B cell (primary cell): ENCODE measurements around the gene NPAS3. TPM values are rescaled to one million over a fixed set of nuclear protein-coding genes. Genes with fewer than 3 reads are reported as not detected.

Experiments used
- ATAC-seq: fragments of 200-7000 bp; cut with Tn5 transposase; one replicate; pipeline ENCODE4 v1.10.0; 2021; ENCODE audit warnings: low read depth, mild to moderate bottlenecking, moderate number of reproducible peaks, moderate library complexity
- CTCF ChIA-PET: fragments of 350-600 bp; sonication (Branson Sonifier 250); formaldehyde crosslinking; loops from one replicate; lab custom pipeline; 2021; ENCODE audit warnings: antibody characterized with exemption, inconsistent platforms; lab: Charles Lee
- POLR2A ChIA-PET: fragments of 350-600 bp; sonication (Branson Sonifier 250); formaldehyde crosslinking; loops from one replicate; lab custom pipeline; 2021; ENCODE audit warnings: antibody characterized with exemption; lab: Charles Lee
- DNase-seq: peaks from one replicate; pipeline ENCODE4 v3.0.0; 2013
- H2AFZ ChIP-seq: 2 replicates; pipeline ENCODE4 v1.6.1; 2012; ENCODE audit warnings: mild to moderate bottlenecking, low read depth, low read length; ENCODE audit not compliant: insufficient read depth, poor library complexity, severe bottlenecking
- H3K27ac ChIP-seq, 2 donors: 1 replicate in 1 of 2; 2 replicates in 1 of 2; pipeline ENCODE4 v1.5.1; 2012 to 2013; ENCODE audit warnings: low read length in 2 of 2, mild to moderate bottlenecking in 2 of 2, moderate library complexity in 1 of 2
- H3K27me3 ChIP-seq, 4 experiments: fragments of 200-600 bp in 1 of 4; sonication (generic) in 1 of 4; replicated peaks in 1 of 4; 1 replicate in 2 of 4; 2 replicates in 2 of 4; pipeline versions ENCODE4 v1.6.1 to v1.7.0; 2013 to 2016; ENCODE audit warnings: low read length in 3 of 4, mild to moderate bottlenecking in 2 of 4, mixed read lengths in 1 of 4, moderate library complexity in 1 of 4; ENCODE audit not compliant: insufficient read depth in 4 of 4, control insufficient read depth in 3 of 4; ENCODE audit errors: control extremely low read depth in 1 of 4
- H3K36me3 ChIP-seq, 2 experiments: replicated peaks in 1 of 2; 1 replicate in 1 of 2; 2 replicates in 1 of 2; pipeline versions ENCODE4 v1.6.1 to v1.7.1; 2013; ENCODE audit warnings: low read length in 1 of 2; ENCODE audit not compliant: insufficient read depth in 2 of 2, control insufficient read depth in 1 of 2; ENCODE audit errors: control extremely low read depth in 1 of 2, extremely low read depth in 1 of 2
- H3K4me1 ChIP-seq, 2 donors: fragments of 200-600 bp in 1 of 2; sonication (generic) in 1 of 2; 1 replicate in 1 of 2; 2 replicates in 1 of 2; pipeline versions ENCODE4 v1.5.1 to v1.6.1; 2013 to 2017; ENCODE audit warnings: low read length in 2 of 2; ENCODE audit not compliant: control insufficient read depth in 2 of 2, insufficient read depth in 2 of 2
- H3K4me2 ChIP-seq: replicated peaks from 2 replicates; pipeline ENCODE3; 2012; ENCODE audit warnings: mild to moderate bottlenecking, low read depth, low read length; ENCODE audit not compliant: poor library complexity, severe bottlenecking
- H3K4me3 ChIP-seq, 5 experiments: fragments of 200-600 bp in 1 of 5; sonication (generic) in 1 of 5; 1 replicate in 3 of 5; 2 replicates in 2 of 5; pipeline versions ENCODE4 v1.5.1 to v1.7.0; 2011 to 2016; ENCODE audit warnings: low read length in 4 of 5, mild to moderate bottlenecking in 4 of 5, low read depth in 2 of 5, control low read depth in 1 of 5, moderate library complexity in 1 of 5; ENCODE audit not compliant: insufficient read depth in 1 of 5; ENCODE audit errors: control extremely low read depth in 1 of 5, extremely low read depth in 1 of 5
- H3K79me2 ChIP-seq: fragments of 200-600 bp; sonication (generic); one replicate; pipeline ENCODE4 v1.6.0; 2016; ENCODE audit warnings: low read length; ENCODE audit not compliant: control insufficient read depth, insufficient read depth
- H3K9ac ChIP-seq: fragments of 200-600 bp; sonication (generic); 2 replicates; pipeline ENCODE4 v1.6.1; 2017; ENCODE audit warnings: mild to moderate bottlenecking, low read length, moderate library complexity
- H3K9me3 ChIP-seq, 3 donors: one replicate each; pipeline versions ENCODE4 v1.6.1 to v1.7.1; 2013; ENCODE audit warnings: low read length in 2 of 3; ENCODE audit not compliant: control insufficient read depth in 2 of 3, insufficient read depth in 1 of 3; ENCODE audit errors: control extremely low read depth in 1 of 3
- H4K20me1 ChIP-seq: 2 replicates; pipeline ENCODE4 v1.6.0; 2012; ENCODE audit warnings: mild to moderate bottlenecking, low read length; ENCODE audit not compliant: insufficient read depth, control insufficient read depth, poor library complexity, severe bottlenecking
- H3K27ac Mint-ChIP-seq: one replicate; pipeline ENCODE4 v1.8.0; 2021; ENCODE audit warnings: mixed read lengths
- H3K27me3 Mint-ChIP-seq: one replicate; pipeline ENCODE4 v1.8.0; 2021; ENCODE audit warnings: mixed read lengths
- H3K4me1 Mint-ChIP-seq: one replicate; pipeline ENCODE4 v1.8.0; 2021; ENCODE audit warnings: mixed read lengths
- H3K4me3 Mint-ChIP-seq: one replicate; pipeline ENCODE4 v1.8.0; 2021; ENCODE audit warnings: mixed read lengths
- H3K9me3 Mint-ChIP-seq: one replicate; pipeline ENCODE4 v1.8.0; 2022; ENCODE audit warnings: mixed read lengths; ENCODE audit not compliant: insufficient read depth
- CTCF ChIP-seq: fragments of 200-600 bp; IDR thresholded peaks from one replicate; pipeline ENCODE4 v1.8.0; 2022; ENCODE audit warnings: antibody characterized with exemption, mild to moderate bottlenecking
- EZH2 ChIP-seq: IDR thresholded peaks from 2 replicates; pipeline ENCODE4 v1.6.1; 2012; ENCODE audit warnings: borderline replicate concordance, low read depth, mild to moderate bottlenecking, moderate library complexity, low read length; ENCODE audit not compliant: insufficient read depth, poor library complexity, severe bottlenecking
- WGBS: methylation state at CpG from one replicate; pipeline ENCODE4 v1.1.5; 2013; ENCODE audit warnings: missing lambda C conversion rate; ENCODE audit not compliant: insufficient coverage; 5-methylcytosine and 5-hydroxymethylcytosine counted together
- intact Hi-C: fragments of 100-400 bp; cut with micrococcal nuclease; formaldehyde crosslinking; loops from one replicate; pipeline ENCODE4 v1.10.0; 2022
- polyA plus RNA-seq: library from polyadenylated mRNA; depleted of rRNA; stranded (reverse); fragments of >200 nt; gene quantifications from 2 replicates; pipeline ENCODE4 v1.2.3, GENCODE V29; 2012
- total RNA-seq, 2 donors: library from RNA; stranded (reverse); fragments of 120-200 nt in 1 of 2; gene quantifications; 1 replicate in 1 of 2; 2 replicates in 1 of 2; pipeline versions ENCODE4 v1.2.3 to v1.2.4, GENCODE V29; 2013 to 2022

NPAS3 gene
- total and polyA plus RNA-seq, 2 donors (not counting 1 experiment from before 2014, with no cell fraction given), result not detected

- intact Hi-C loops, result no loop called here
- Mint-ChIP-seq H3K9me3 (peaks cover 2% of the 10 kb centered on the region), H3K4me3 (no peak overlapping the region), H3K27me3 (no peaks in the 10 kb centered on the region), H3K4me1 (no peaks in the 10 kb centered on the region), H3K27ac (no peak overlapping the region)
- Histone ChIP-seq H3K9ac (no peak overlapping the region), H3K4me2 (no peak overlapping the region), H2AFZ (no peak overlapping the region), H3K27ac (no peak overlapping the region), H3K36me3 (no peaks in the 10 kb centered on the region), H3K4me1 (no peaks in the 10 kb centered on the region), H3K9me3 (no peaks in the 10 kb centered on the region), H3K79me2 (no peaks in the 10 kb centered on the region), H3K27me3 (no peaks in the 10 kb centered on the region), H3K4me3 (no peak overlapping the region), H4K20me1 (no peaks in the 10 kb centered on the region)
- CTCF ChIA-PET, result no interaction called here
- 54% methylated on average over 6 of the region's 7 CpGs for WGBS
- POLR2A ChIA-PET, result no interaction called here
- DNase-seq (no peak), ATAC-seq (no peak)
- TF ChIP-seq EZH2, result no peak
- no peak for TF ChIP-seq CTCF
Measured at GRCh38 chr14:33676135-33676566, 737.5 kb downstream of the NPAS3 start.

GRCh38 chr14:33676891-33677290 lies 738.2 kb downstream of the NPAS3 start:
- H3K4me1 ChIP-seq, result no peaks in the 10 kb centered on the region
- Mint-ChIP-seq H3K4me3 (no peak overlapping the region), H3K27ac (no peak overlapping the region), H3K9me3 (peaks cover 2% of the 10 kb centered on the region), H3K27me3 (no peaks in the 10 kb centered on the region), H3K4me1 (no peaks in the 10 kb centered on the region)
- CTCF ChIA-PET, result no interaction called here
- H3K27me3 ChIP-seq, result no peaks in the 10 kb centered on the region
- H3K9ac ChIP-seq, result no peak overlapping the region
- no peaks in the 10 kb centered on the region for H3K9me3 ChIP-seq
- H3K36me3 ChIP-seq, result no peaks in the 10 kb centered on the region
- WGBS, result 100% methylated on average over 5 of the region's 5 CpGs
- no peaks in the 10 kb centered on the region for H4K20me1 ChIP-seq
- no peaks in the 10 kb centered on the region for H3K79me2 ChIP-seq
- no peak for ATAC-seq
- intact Hi-C loops, result no loop called here
- DNase-seq, result no peak
- POLR2A ChIA-PET, result no interaction called here
- no peak overlapping the region for H2AFZ ChIP-seq
- no peak overlapping the region for H3K27ac ChIP-seq
- no peak overlapping the region for H3K4me2 ChIP-seq
- no peak overlapping the region for H3K4me3 ChIP-seq
- no peak for TF ChIP-seq CTCF
